NCI-H82 (cell line): ENCODE data around the gene HMCN2.
"Not testable (repeated sequence)": the region's sequence is repeated elsewhere in the genome, so short reads cannot be mapped to it uniquely, and the experiment has no call there.

Experiments used
- DNase-seq: peaks from one replicate; lab custom pipeline; 2025; lab: John Stamatoyannopoulos, UW

The HMCN2 gene

DNA sequence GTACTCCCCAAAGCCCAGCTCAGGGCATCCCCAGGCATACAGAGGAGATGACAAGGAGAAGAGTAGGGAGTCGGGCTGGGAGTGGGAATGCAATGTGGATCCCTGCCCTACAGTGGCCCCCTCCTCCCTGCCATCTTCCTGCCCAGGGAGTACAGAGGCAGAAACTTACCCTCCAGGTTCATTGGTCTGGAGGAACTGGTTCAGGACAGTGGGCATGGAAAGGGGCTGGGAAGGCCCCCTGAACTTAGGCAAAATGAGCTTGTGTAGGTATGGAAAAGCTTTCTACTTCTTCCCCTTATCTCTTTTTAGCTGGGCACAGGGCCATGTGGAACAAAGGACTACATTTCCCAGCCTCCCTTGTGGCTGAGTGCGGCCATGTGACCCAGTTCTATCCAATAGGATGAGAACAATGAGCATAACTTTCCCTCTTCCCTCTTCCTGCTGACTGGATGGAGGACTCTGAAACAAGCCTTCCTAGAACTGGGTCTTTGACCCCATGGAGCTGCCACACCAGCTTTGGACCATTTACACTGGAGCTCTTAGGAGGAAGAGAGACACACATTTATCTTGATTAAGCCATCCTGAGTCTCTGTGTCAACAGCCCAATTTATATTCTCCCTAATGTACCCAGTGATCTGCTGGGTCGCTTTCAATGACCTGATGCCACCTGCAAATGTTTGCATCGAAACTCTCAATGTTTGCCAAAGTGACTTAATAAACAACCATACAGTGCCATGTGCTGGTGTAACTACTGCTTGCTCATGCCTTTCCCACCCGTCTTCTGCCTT, 25.0 kb upstream of the HMCN2 start:
- DNase-seq = peak; percentile 90

DNA sequence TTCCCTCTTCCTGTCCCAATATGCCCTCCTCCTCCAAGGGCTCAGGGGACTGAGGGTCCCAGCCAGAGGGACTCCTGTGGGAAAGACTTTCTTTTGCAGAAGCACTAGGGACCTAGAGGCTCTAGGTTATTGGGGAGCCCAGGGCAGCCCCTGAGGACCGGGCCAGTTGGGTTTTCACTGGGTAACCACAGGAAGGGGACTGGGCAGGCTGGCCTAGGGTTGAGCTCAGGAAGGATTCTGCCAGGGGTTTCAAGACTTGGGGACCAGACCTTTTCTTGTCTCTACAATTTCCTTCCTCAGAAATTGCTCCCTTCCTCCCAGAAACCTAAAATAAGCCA, 24.4 kb upstream of the HMCN2 start:
- no peak for DNase-seq

DNA sequence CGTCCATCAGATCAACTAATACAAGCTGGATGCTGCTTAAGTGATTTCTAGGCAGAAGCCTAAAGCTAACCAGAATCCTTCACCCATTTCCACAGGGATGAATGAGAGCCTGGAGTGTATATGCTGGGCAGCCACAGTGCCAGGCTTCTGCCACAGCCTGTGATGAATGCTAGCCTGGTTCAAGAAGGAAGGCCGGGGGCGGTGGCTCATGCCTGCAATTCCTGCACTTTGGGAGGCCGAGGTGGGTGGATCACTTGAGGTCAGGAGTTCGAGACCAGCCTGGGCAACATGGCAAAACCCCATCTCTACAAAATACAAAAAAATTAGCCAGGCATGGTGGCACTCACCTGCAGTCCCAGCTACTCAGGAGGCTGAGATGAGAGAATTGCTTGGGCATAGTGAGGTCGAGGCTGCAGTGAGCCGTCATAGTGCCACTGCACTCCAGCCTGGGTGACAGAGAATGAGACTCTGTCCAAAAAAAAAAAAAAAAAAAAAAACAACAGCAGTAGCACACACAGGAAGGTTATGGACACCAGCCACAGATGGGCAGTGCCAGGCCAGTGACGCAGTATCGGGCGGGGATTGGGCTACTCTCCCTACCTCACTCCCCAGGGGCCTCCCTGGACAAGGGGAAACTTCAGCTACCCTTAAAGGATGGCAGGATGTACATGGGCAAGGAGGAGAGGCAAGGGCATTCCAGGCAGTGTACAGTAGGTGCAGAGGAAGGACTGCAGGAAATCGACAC, 23.1 kb upstream of the HMCN2 start:
- DNase-seq = no peak

DNA sequence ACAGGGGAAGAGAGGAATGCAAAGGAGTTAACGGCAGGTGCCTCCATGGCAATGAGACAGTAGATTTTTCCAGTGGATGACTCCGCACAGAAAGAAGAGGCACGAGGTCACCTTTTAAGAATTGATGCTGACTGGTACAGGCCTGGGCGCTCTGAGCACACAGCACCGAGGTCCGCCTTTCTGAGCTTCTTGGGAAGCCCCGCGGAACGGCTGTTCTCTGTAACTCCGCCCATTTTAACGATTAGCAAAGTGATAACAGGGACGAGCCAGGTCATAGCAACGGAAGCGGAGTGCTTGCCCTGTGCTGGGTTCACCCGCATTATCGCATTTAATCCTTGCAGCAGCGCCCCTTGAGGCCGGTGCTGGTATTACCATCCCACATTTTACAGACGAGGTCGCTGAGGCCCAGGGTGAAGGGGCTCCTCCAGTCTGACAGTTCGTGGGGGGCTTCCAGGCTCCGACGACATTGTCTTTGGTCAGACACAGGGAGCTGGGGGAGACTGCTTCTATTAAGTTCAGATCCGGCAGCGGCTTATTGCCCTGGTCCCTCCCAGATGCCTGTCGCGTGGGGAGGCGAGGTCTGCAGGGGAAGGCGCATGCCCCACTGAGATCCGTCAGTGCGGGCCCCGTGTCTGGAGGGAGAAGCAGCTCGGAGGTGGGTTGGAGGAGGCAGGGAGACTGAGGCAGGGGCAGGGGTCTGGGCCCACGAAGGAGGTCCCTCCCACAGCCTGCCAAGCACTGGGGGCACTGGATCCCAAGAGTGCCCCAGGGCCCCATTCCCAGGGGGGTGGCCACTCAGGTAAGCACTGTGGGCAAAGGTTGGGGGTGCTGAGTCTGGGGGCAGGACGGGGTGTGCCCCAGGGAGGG, 22.3 kb upstream of the HMCN2 start:
- peak; percentile 94 for DNase-seq

DNA sequence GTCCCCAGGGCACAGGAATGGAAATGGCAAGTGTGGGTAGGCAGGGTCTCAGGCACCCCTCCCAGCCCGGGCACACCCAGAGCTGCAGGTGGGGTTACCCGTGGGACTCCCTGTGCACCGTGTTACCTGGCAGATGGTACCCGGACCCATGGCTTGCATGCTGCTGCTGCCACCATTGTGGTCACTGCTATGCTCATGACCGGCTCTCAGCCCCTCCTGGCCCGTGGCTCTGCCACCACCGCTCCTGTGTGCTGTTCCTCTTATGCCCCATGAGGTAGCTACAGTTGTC, 21.7 kb upstream of the HMCN2 start:
- no peak for DNase-seq

DNA sequence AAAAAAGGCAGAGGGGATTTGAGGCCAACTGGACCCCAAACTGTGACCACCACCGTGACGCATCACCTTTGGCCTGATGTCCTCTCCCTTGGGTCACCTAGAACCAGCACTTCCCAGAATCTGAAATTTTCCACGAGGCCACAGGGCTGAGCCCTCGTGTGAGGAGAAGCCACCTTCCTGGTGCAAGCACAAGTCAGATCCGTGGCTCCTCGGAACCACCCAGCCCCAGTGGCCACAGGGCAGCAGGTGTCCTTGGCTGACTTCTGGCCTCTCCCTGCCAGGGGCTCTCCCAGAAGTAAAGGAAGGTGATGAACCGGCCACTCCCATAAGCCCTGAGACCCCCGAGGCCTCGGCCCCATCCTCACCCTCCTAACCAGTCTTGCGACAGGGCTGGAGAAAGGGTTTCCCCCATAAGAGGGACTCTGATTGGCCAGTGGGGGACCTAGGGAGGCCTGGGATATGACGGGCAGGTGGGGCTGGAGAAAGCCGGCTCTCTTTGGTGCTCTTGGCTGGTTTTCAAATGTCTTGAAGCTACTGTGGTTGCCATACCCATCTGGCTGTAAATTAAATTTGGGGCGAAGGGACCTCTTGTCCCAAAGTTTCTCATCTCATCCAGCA, 20.9 kb upstream of the HMCN2 start:
- DNase-seq = no peak

DNA sequence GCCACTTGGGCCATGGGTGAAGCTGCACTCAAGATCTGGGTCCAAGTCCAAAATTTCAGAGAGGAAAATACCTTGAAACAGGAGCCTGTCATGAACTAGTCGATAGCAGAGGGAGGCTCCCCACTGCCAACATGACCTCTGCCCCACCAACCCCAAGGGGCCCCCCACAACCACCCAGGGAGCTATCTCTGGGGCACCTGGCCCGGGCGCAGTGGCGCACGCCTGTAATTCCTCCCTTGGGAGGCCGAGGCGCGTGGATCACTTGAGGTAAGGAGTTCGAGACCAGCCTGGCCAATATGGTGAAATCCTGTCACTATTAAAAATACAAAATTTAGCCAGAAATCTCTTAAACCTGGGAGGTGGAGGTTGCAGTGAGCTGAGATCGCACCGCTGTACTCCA, 20.1 kb upstream of the HMCN2 start:
- DNase-seq = no peak

DNA sequence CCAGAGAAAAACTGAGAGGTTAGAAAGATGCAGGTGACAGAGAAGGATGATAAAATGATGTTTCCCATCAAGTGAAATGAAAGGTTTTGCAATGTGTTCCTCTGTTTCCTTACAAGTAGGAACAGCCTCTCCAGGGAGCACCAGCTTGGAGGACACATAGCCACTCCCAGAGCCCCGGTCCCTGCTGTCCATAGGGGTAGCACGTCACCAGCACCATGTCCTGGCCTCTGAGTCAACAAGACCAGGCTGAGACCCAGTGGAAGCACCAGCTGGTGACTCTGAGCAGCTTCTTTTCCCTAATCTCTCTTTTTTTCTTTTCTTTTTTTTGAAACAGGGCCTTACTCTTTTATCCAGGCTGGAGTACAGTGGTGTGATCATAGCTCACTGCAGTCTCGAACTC, 19.4 kb upstream of the HMCN2 start:
- no peak for DNase-seq

DNA sequence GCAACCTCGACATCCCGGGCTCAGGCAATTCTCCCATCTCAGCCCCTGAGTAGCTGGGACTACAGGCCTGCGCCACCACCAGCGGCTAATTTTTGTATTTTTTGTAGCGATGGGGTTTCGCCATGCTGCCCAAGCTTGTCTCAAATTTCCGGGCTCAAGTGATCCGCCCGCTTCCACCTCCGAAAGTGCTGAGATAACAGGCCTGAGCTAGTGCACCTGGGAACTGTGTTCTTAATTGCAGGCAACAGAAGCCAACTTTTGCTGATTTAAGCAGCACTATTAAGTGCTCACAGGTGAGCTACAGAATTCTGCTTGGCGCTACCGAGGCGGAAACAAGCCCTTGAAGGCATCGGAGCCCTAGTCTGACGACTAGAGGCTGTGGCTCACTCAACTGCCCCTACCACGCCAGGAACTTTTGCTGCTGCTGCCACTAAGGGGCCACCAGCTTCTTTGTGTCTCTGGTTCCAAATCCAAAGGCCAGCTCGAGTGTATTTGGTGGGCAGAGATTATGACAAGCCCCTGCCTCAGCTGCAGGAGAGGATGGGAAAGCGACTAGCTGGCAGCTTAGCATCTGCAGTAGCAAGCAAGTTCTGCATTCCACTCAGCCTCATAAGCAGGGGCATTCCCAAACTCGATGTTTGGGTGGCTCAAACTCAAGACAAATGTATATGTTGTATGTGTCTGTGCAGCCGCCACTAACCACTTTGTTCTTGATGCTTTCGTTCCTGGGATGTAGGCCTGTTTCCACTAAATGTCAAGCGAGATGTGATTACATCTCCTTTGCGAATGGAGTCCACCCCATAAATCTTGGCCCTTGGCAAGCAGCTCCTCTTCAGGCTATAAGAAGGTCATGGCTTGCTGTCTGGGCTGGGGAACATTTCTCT, 10.6 kb upstream of the HMCN2 start:
- DNase-seq = no peak

DNA sequence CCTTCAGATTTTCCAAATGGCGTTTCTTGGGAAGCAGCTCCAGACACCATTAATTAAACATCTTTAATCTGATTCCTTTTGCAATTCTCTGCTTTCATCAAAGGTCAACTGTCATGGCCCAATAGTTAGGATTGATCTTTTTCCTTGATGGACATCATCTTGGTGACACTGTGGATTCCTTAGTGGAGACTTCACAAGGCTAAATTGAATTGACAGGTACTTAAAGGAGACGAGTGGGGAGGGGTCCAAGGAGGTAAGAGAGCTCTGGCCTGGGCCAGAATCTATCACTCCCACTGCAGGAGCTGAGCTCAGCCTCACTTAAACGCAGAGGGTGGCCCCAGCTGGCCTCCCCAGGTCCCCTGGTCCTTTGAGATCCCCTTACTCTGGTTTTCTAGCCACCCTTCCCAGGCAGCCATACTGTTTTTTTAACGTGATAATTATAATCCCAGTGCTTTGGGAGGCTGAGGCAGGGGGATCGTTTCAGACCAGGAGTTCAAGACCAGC, 9.9 kb upstream of the HMCN2 start:
- no peak for DNase-seq

DNA sequence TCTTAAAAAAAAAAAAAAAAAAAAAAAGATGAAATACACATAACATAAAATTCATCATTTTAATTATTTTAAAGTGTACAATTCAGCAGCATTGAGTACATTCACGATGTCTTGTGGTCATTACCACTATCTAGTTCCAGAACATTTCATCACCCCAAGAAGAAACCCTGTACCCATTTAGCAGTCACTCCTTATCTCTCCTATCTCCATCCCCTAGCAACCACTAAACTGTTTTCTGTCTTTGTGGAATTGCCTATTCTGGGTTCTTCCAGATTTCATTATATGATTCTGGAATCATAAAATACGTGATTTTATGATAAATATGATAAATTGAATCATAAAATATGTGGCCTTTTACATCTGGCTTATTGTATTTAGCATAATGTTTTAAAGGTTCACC, 8.9 kb upstream of the HMCN2 start:
- no peak for DNase-seq

DNA sequence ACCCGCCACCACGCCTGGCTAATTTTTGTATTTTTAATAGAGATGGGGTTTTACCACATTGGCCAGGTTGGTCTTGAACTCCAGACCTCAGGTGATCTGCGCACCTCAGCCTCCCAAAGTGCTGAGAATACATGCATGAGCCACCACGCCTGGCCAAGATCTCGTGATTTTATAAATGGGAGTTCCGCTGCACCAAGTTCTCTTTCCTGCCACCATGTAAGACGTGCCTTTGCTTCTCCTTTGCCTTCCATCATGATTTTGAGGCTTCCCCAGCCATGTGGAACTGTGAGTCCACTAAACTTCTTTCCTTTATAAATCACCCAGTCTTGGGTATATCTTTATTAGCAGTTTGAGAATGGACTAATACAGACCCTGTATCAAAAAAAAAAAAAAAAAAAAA, 7.4 kb upstream of the HMCN2 start:
- not testable (repeated sequence) for DNase-seq

DNA sequence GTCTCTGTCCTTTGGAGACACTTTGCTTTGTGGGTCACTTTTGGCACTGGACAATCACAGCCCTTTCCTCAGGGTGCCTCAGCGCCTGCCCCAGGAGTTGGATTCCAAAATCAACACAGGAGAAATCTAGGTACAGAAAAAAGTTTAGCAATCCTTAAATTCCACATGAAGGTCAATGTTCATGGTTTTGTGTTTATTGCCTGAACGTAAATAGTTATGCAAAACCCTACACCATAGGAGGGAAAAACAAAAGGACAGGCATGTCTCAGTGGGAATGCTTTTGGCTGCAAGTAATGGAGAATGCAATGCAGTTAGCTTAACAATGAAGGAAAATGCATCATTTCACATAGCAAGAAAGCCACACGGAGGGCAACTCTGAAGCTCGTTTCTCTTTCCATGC, 6.5 kb upstream of the HMCN2 start:
- DNase-seq = no peak

DNA sequence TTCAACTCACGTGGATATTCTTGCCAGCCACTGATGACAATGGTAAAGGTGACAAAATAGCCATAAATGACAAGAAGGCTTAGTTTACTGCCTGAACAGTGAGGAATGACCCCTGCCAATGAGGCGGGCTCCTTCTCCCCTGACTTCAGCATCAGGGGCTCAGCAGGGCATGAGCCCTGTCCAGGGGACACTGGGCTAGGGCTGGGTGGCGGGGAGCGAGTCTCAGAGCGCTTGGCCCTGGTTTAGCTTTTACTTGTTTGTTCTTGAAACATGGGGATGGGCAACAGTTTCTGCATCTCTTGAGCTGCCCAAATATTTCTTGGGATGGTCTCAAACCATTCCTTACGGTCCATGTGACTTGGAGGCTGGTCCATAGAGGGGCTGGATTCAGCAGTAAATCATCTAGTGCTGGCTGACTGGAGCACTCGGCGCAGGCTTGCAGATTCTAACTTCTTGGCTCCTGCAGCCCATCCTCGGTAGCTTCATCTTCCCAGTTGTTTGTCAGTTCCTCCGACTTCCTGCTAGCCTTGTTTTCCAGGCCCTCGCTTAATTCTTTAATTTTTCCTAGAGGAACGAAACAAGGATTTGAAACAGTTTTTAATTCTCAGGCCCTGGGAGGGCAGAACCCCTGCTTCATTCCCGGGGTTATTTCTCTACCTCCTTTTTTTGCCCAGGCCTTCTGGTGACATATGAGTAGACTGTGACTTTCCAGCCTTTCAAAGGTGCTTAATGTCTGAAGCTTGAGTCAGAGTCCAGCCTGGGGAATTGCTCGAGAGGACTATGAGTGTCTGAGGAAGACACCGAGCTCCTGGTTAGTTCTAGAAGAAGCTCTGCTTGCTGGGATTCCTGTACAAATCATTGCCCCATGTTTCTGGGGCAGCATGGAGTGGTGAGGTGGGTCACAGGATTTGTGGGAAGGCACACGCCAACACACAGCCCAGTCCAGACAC, 4.5 kb upstream of the HMCN2 start:
- no peak for DNase-seq

DNA sequence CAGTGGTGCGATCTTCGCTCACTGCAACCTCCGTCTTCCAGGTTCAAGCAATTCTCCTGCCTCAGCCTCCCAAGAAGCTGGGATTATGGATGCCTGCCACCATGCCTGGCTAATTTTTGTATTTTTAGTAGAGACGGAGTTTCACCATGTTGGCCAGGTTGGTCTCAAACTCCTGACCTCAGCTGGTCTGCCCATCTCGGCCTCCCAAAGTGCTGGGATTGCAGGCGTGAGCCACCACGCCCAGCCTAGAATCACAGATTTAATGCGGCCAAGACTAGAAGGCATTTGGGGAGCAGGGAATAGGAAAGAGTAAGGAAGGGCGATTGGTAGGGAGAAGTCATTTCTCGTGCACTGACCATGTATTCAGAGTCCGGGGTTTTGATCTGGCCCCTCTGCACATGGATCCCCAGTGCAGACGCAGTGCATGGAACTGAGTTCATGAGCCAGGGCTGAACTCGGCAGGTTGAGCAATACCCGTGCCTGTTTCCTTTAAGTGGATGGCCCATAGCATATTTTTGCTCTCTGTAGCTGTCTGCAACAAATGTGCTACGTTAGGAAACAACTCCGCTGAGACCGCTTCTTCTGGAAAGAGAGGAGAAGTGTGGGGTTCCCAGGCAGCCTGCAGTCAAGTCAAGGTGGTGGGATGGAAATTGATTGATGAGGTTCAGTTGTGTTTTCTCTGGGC, 3.4 kb upstream of the HMCN2 start:
- DNase-seq = no peak

DNA sequence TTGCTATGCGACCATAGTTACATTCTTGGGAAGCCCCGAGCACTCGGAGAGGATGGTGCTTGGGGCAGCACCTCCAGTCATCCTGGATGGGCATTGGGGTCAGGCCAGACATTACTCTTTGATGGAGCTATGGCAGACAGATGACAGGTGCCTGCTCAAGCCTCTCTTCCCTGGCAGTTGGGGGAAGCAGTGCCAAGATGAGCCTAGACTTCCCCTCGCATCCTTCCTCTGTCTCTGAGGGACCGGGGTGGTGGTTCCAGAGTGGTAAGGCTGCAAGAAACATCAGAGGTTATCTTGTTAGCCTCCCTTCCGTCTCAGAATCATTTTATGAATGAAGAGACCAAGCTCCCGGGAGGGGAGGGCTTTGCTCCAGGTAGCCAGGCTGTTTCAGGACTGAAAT, 2.8 kb upstream of the HMCN2 start:
- DNase-seq = no peak

DNA sequence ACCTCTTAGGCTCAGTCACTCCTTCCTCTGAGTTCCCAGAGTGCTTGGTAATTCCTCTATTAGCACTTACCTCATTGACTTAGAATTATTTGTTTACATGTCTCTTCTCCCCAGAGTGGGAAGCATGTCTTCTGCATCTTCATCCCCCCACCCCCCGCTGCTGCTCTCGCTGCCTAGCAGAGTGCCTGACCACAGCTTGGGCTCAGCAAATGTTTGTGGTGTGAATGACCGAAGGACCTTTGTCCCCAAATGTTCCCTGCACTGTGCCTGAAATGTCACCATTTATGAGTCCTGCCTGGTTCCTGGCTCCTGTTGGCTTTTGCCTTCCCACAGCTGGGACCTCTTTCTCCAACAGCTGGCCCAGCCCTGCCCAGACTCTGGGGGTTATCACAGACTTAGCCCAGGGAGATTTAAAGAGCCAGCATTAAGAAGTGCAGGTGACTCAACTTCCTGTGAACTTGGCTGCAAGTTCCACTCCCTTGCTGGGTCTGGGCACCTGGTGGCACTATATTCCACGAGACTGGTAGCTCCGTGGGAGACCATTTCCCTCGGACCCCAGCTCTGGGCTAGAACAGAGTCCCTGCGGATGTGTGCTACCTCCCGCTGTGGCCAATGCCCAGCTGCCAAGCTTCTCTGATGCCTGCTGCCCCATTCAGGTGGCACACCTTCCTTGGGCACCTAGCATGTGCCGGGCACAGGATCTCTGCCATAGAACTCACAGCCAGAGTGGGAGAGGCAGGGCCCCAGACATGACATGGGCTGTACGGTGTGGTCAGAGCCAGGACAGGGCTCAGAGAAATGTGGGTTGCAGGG, 1.8 kb upstream of the HMCN2 start:
- DNase-seq = peak; percentile 55

DNA sequence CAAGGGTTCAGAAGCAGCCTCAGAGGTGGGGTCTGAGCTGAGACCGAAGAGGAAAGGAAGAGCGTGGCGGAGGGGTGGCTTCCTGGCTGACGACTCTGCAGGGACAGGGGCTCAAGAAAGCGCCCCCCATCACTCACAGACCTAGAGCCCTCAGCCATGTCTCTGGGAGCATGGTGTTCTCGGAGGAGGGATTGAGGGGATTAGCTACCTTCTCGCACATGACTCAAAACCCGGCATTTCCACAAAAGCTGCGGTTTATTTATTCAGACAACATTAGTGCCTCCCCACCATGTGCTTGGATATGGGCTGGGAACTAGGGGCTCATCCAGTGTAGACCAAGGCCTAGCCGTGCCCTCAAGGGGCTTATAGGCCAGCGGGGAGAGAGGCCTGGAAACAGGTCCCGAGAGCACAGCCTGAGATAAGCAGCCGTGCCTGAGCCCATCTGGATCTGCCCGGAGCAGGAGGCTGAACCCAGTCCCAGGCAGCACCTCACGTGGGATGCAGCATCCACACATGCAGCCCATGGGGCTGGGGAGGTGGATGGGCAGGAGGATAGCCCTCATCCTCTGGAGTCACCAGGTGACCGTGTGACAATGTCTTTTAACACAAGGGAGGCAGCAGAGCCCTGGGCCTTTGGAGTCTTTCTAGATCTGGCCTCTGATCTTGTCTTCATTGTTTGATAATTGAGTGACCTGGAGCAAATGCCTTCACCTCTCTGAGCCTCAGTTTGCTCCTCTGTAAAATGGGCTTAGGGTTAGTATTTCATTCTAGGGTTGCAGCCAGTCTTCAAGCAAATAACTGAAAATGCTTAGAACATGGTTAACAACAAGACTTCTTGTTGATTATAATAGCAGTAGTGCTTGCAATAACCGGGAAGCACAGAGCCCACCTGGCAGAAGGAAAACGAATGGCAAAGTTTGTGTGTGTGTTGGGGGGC, 878 bp upstream of the HMCN2 start:
- DNase-seq = peak; percentile 40
